ENCODE data around the gene DMWD. TPM values are rescaled to one million over a fixed set of nuclear protein-coding genes. Genes with fewer than 3 reads are reported as not detected.

DMWD gene
- total and polyA plus RNA-seq, 7 donors, result 13.2 to 59.5 (median 26.0) TPM

GRCh38 chr19:45824531-45825262 lies 32.1 kb upstream of the DMWD start:
- 83 to 88% methylated on average over 26 of the region's 26 CpGs for WGBS, 2 donors
- no peak for TF ChIP-seq POLR2A (IDR thresholded peaks at IDR 0.05)
- TF ChIP-seq POLR2AphosphoS5 (IDR thresholded peaks at IDR 0.05), result no peak
- no peak for TF ChIP-seq EP300 (IDR thresholded peaks at IDR 0.05)
- no peak for TF ChIP-seq CTCF (IDR thresholded peaks at IDR 0.05)
- H3K27me3 ChIP-seq, result no peaks in the 10 kb centered on the region
- peaks cover 38 to 97% (median 58%) of the 10 kb centered on the region in 4 donors for H3K36me3 ChIP-seq
- H3K4me3 ChIP-seq, result no peak overlapping the region
- no peaks in the 10 kb centered on the region for H3K9me3 ChIP-seq
- peaks cover 0 to 8% (median 0%) of the 10 kb centered on the region in 4 donors for H3K4me1 ChIP-seq
- no peak for DNase-seq
- peak overlapping the region in 1 of 4 donors; percentile 18 for H3K27ac ChIP-seq
- intact Hi-C loops (cut with DNase I), result no loop called here

GRCh38 chr19:45824041-45824471 lies 31.4 kb upstream of the DMWD start:
- WGBS, 2 donors, result 17 to 66% methylated on average over 12 of the region's 12 CpGs
- H3K27me3 ChIP-seq, result no peaks in the 10 kb centered on the region
- TF ChIP-seq CTCF (IDR thresholded peaks at IDR 0.05) (no peak), EP300 (IDR thresholded peaks at IDR 0.05) (no peak)
- H3K4me1 ChIP-seq, result peaks cover 0 to 8% (median 0%) of the 10 kb centered on the region in 4 donors
- peak overlapping the region in 1 of 4 donors; percentile 18 for H3K27ac ChIP-seq
- H3K9me3 ChIP-seq, result no peaks in the 10 kb centered on the region
- DNase-seq, result no peak
- no peak overlapping the region for H3K4me3 ChIP-seq
- peaks cover 31 to 93% (median 51%) of the 10 kb centered on the region in 4 donors for H3K36me3 ChIP-seq
- intact Hi-C loops (cut with DNase I), result no loop called here

GRCh38 chr19:45823182-45823581 lies 30.5 kb upstream of the DMWD start:
- 92 to 95% methylated on average over 12 of the region's 12 CpGs for WGBS, 2 donors
- Histone ChIP-seq H3K27ac (no peak overlapping the region), H3K4me3 (no peak overlapping the region), H3K27me3 (no peaks in the 10 kb centered on the region), H3K4me1 (peaks cover 0 to 8% (median 0%) of the 10 kb centered on the region in 4 donors), H3K9me3 (no peaks in the 10 kb centered on the region), H3K36me3 (peaks cover 25 to 88% (median 43%) of the 10 kb centered on the region in 4 donors)
- DNase-seq, result no peak
- intact Hi-C loops (cut with DNase I), result no loop called here
- TF ChIP-seq CTCF (IDR thresholded peaks at IDR 0.05), result no peak
- TF ChIP-seq POLR2A (IDR thresholded peaks at IDR 0.05), result no peak

GRCh38 chr19:45822716-45823115 lies 30.1 kb upstream of the DMWD start:
- Histone ChIP-seq H3K36me3 (peaks cover 25 to 83% (median 40%) of the 10 kb centered on the region in 4 donors), H3K27me3 (no peaks in the 10 kb centered on the region), H3K9me3 (no peaks in the 10 kb centered on the region), H3K4me3 (no peak overlapping the region), H3K4me1 (peaks cover 0 to 8% (median 0%) of the 10 kb centered on the region in 4 donors), H3K27ac (no peak overlapping the region)
- 92 to 93% methylated on average over 5 of the region's 5 CpGs for WGBS, 2 donors
- DNase-seq, result no peak
- intact Hi-C loops (cut with DNase I), result no loop called here
- TF ChIP-seq POLR2AphosphoS5 (IDR thresholded peaks at IDR 0.05) (no peak), CTCF (IDR thresholded peaks at IDR 0.05) (no peak), EP300 (IDR thresholded peaks at IDR 0.05) (no peak), POLR2A (IDR thresholded peaks at IDR 0.05) (no peak)

Measured in sigmoid colon (tissue), 7 donors.